Peyer's patch (tissue), 4 donors: ENCODE measurements around the gene TYMP.

Experiments used
- CTCF ChIP-seq, 6 experiments: fragments of 450-650 bp in 4 of 6; fragments of 200-600 bp in 2 of 6; sonication (generic) in 1 of 6; IDR thresholded peaks; one replicate each; pipeline ENCODE4 v1.5.1; 2017 to 2019; ENCODE audit warnings: antibody characterized with exemption in 6 of 6, mild to moderate bottlenecking in 3 of 6, moderate library complexity in 1 of 6
- POLR2A ChIP-seq, 2 donors: fragments of 450-650 bp; IDR thresholded peaks; one replicate each; pipeline ENCODE4 v1.5.1; 2017; ENCODE audit warnings: antibody characterized with exemption in 2 of 2, mild to moderate bottlenecking in 2 of 2, moderate library complexity in 2 of 2

DNA sequence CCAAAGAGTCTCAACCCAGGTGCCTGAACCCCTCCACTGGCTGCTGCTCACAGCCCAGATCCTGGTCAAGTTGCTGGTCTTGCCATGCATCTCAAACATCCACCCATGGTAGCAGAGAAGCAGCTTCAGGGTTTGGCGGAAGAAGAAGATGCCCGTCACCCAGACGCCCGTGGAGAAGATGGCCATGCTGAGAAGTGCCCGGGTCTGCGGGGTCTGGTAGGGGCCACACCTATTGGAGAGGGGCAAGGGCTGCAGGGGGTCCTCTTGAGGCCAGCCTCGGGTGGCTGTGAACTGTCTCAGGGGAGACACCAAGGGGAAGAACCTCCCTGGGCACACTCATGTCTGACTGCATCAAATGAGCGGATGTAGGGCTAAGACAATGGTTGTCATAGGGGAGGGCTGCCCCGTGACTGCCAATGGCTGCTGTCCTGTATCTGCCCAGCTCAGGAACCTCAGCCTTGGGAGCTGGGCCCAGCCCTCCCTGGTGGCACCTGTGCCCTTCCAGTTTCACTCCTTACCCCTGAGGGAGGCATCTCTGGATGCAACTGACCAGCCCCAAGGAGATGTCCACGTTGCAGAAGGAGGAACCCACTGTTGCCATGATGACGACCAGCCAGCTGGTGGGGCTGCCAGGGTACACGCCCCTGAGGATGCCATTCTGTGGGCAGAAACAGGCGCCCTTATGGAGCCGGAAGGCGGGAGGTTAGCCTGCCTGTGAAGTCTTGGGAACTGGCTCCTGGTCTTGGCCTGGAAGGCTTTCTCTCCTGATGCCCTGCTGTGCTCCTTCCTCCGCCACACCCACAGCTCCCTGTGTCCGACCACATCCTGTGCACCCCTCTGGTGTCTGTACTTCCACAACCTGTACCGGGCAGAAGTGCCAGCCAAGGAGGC is 47.2 kb upstream of the TYMP start:
- TF ChIP-seq POLR2A (IDR thresholded peaks at IDR 0.05) (no peak), CTCF (IDR thresholded peaks at IDR 0.05) (no peak)
